ENCODE data around the gene KDM4B. TPM values are rescaled to one million over a fixed set of nuclear protein-coding genes. Genes with fewer than 3 reads are reported as not detected.

Gene KDM4B
- total and polyA plus RNA-seq, 2 of the 8 experiments (the other 6 are each of a cell fraction or from before 2014, with no cell fraction given): 12.0 to 31.9 TPM

DNA sequence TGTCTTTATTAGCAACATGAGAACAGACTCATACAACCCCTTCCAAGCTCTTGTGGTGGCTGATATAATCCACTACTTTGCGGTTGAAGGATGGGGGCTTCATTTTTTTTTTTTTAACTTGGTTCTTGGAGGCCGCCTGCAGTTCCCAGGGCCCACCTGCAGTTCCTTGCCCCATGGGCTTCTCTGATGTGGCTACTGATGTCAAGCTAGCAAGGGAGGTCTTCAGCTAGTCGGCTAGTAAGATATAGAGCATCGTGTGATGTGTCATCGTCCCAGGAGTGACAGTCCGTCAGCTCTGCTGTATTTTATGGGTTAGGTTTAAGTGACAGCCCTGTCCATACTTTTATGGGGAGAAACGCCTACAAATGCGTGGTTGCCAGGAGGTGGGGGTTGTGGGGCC, 33.5 kb upstream of the KDM4B start (continued):
- TF ChIP-seq SIN3A (conservative IDR thresholded peaks at IDR 0.05 in 1 of 2, IDR thresholded peaks at IDR 0.05 in 1 of 2; ENCODE audit: low read depth in 1 of 2, low read length in 2 of 2) (no peak), SUZ12 (IDR thresholded peaks at IDR 0.05; ENCODE audit: low read length) (no peak), EP300 (IDR thresholded peaks at IDR 0.05; ENCODE audit: borderline replicate concordance in 1 of 2, low read depth in 2 of 2, low read length in 2 of 2) (no peak), CTBP2 (IDR thresholded peaks at IDR 0.05; ENCODE audit: borderline replicate concordance, insufficient read depth, insufficient read length, low read length) (no peak), ZNF274 (IDR thresholded peaks at IDR 0.05; ENCODE audit: borderline replicate concordance, extremely low read depth, low read length) (no peak), SRF (IDR thresholded peaks at IDR 0.05; ENCODE audit: low read depth, low read length) (no peak)
- TF ChIP-seq, protein P1, sequence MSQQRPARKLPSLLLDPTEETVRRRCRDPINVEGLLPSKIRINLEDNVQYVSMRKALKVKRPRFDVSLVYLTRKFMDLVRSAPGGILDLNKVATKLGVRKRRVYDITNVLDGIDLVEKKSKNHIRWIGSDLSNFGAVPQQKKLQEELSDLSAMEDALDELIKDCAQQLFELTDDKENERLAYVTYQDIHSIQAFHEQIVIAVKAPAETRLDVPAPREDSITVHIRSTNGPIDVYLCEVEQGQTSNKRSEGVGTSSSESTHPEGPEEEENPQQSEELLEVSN (IDR thresholded peaks at IDR 0.05): no peak
